Measurements from ENCODE around the gene KHK.

Gene KHK

DNA sequence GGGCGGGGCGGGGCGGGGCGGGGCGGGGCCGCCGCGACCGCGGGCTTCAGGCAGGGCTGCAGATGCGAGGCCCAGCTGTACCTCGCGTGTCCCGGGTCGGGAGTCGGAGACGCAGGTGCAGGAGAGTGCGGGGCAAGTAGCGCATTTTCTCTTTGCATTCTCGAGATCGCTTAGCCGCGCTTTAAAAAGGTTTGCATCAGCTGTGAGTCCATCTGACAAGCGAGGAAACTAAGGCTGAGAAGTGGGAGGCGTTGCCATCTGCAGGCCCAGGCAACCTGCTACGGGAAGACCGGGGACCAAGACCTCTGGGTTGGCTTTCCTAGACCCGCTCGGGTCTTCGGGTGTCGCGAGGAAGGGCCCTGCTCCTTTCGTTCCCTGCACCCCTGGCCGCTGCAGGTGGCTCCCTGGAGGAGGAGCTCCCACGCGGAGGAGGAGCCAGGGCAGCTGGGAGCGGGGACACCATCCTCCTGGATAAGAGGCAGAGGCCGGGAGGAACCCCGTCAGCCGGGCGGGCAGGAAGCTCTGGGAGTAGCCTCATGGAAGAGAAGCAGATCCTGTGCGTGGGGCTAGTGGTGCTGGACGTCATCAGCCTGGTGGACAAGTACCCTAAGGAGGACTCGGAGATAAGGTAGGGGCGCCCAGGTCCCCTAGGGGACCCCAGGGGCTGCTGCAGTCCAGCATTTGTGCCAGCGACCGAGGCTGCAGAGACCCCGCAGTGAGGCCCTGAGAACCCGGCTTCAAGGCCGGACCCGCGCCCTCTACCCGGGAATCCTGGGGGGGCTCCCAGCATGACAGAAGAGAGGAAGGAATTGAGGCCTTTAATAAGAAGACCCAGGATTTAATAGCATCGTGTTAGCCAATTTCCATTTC lies at the start of gene KHK:
TSS of gene KHK (plus strand) at position 49 of the 870 bp plus-strand sequence. CDS start at position 537, 488 bp downstream.
- DNase-seq (ENCODE audit: low spot score), result no peak

DNA sequence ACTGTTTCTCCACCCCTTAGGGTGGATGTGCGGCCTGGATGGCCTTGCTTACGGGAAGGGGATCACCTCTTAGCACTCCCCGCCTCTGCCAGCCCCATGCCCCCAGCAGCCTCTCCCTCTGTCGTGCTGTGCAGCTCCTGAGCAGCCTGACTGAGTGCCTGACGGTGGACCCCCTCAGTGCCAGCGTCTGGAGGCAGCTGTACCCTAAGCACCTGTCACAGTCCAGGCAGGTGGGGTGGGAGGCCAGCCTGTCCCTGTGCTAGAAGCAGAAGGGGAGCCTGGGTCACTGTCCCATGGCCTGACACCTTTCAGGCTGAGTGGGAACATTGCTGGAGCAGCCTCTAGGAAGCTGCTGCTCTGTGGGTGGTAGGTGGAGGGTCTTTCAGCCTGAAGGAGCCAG lies 48.6 kb upstream of the KHK start:
- DNase-seq (ENCODE audit: low spot score), result no peak

DNA sequence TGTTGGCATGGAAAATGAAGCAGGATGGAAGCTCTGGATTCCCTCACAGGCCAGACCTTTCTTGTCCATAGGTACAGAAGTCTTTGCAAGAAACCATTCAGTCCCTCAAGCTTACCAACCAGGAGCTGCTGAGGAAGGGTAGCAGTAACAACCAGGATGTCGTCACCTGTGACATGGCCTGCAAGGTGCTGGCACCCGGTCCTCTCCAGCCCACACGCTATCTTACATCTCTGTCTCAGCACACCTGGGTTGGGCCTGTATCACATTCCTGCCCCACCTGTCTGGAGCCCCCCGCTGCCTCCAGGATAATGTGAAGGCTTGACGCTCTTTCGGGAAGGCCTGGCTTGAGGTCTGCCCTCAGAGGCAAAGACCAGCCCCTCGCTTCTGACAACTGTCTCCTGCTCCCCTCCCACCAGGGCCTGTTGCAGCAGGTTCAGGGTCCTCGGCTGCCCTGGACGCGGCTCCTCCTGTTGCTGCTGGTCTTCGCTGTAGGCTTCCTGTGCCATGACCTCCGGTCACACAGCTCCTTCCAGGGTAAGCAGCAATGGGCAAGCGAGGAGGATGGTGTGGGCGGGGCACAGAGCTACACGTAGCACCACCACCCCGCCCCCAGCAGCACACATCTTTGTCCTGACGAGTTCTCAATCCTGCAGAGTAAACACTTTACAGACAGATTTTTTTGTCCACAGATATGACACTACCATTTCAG lies 47.8 kb upstream of the KHK start:
- DNase-seq (ENCODE audit: low spot score), result no peak

DNA sequence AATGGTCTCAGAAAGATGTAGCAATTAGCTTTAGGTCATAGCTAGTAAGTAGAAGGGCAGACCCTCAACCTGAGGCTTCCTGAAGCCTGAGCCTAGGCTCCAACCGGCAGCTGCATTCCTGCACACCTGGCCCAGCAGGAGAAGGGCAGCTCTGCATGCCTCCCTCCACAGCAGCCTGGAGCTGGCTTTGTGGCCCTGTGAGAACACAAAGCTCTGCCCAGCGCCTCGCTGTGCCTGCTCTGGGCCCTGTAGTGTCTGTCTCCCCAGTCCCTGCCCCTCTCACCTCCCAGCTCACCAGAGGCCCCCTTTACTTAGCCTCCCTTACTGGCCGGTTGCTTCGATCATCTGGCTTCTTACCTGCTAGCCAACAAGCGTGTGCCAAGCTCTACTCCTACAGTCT lies 47.1 kb upstream of the KHK start:
- DNase-seq (ENCODE audit: low spot score), result no peak

DNA sequence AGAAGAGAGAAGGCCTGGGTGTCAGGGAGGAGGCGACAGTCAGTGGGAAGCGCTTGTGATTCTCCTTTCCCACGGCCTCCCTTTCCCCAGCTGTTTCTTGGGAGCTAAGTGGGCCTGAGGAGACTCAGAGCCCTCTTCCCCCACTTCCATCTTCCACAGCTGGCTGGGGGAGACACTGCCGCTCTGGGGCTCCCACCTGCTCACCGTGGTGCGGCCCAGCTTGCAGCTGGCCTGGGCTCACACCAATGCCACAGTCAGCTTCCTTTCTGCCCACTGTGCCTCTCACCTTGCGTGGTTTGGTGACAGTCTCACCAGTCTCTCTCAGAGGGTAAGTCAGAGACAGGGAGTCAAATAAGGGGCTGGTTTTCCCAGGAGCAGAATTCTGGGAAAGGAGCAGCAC lies 46.7 kb upstream of the KHK start:
- DNase-seq (ENCODE audit: low spot score), result no peak

DNA sequence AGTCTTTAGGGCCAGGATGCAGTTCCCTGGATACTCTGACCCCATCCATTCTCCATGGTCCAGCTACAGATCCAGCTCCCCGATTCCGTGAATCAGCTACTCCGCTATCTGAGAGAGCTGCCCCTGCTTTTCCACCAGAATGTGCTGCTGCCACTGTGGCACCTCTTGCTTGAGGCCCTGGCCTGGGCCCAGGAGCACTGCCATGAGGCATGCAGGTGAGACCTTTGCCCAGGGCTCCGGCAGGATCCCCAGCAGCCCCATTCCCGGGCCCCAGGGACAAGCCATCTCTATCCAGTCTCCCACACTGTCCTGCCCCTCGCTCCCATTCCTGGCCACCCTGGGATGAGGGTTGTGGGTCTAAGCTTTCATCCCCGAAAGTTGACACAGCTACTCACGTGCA lies 46.3 kb upstream of the KHK start:
- no peak for DNase-seq (ENCODE audit: low spot score)

DNA sequence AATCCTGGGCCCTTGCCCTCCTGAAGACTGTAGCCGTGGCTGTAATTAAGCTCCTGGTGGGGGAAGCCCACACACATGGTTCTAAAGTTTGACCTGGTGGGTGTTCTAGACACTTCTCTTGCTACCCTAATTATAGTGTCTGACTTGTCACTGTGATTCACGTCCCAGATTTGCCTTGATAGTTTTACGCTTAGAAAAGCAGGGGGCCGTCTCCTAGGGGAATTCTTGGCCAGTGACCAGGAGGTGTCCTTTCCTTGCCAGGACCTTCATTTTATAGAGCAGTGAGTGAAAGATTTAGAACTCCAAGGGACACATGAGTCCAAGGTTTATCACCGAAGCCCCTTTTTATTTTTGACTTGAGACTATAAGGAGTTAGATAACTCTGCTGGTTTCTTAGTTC lies 44.8 kb upstream of the KHK start:
- DNase-seq (ENCODE audit: low spot score), result no peak

DNA sequence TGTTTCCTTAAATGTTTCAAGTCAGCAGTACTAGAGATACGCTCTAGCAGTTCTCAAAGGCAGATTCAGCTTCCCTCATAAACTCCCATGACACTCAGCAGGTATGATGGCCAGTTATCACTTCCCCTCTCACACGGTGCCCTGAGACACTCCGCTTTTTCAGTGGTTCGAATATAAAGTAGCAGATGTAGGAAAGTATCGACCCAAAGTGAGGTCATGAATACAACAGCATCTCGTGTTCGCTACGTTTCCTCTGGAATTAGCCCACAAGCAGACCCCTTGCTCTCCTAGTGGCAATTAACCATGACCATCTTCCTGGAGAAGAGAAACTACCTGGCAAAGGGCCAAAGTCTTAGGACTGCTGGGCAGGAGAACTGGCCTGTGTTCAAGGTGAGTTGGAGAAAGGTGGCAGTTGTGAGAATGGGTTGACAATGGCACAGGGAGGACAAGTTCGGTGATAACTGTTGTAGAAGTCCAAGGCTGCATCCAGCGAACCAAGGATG lies 44.4 kb upstream of the KHK start:
- DNase-seq (ENCODE audit: low spot score), result no peak

DNA sequence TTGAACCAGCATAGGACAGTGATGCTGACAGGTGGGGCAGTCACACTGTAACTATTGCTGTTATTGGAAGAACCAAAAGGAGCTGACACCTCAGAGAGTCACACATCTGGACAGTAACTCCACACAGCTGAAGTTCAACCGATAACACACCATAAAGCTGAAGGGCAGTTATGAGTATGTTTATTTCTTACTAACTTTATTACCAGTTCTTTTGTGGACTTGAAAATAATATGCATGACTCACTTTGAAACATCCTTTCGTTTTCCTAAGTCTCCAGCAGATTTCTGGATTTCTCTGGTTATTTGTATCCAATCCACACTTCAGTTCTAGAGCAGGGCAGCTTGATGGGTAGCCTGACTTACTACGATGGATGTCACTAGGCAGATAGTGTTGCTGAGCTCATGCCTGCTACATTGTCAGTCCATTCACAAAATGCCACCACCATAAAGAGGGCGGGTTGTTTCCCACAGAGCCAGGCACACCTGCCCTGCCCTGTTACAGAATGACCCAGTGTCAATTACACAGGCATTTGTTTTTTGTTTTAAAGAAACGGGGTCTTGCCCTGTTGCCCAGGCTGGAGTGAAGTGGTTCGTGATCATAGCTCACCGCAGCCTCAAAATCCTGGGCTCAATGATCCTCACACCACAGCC lies 43.5 kb upstream of the KHK start:
- DNase-seq (ENCODE audit: low spot score), result no peak

DNA sequence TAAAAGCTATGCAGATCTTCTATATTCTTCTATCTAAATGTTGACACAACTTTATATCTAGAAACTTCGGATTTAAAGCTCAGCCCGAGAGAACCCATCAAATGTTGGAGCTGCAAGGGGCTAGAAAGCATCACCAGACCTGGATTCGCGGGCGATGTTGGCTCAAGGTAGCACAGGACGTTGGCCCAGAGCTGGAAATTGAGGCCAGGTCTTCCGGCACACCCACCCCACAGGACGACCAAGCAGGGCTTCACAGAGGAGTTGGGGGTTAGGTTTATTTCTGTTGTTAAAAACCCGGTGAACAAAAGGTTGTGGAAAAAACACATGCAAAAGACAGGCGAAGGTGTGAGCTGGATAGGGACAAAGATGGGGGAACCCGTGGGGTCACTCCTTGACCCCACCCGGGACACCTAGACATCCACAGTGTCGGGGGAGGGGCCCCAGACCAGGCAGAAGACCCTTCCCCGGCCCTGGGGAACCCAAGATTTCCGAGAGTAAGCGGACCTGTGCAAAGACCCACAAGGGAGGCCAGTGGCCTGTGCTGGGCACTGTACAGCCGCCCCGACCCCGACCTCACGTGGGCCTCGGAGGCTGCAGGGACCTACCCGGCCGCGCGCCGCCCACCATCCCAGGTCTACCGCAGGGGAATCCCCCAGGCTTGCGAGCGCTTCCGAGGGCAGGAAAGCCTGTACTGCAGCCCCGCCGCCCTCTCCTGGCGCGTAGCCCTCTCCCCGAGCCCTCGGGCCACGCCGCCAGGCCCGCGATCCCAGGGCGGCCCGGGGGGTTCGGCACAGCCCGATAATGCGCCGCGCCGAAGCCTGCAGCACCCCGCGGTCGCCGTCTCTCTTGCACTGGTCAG lies 36.9 kb upstream of the KHK start:
- peak; percentile 18 for DNase-seq (ENCODE audit: low spot score)

DNA sequence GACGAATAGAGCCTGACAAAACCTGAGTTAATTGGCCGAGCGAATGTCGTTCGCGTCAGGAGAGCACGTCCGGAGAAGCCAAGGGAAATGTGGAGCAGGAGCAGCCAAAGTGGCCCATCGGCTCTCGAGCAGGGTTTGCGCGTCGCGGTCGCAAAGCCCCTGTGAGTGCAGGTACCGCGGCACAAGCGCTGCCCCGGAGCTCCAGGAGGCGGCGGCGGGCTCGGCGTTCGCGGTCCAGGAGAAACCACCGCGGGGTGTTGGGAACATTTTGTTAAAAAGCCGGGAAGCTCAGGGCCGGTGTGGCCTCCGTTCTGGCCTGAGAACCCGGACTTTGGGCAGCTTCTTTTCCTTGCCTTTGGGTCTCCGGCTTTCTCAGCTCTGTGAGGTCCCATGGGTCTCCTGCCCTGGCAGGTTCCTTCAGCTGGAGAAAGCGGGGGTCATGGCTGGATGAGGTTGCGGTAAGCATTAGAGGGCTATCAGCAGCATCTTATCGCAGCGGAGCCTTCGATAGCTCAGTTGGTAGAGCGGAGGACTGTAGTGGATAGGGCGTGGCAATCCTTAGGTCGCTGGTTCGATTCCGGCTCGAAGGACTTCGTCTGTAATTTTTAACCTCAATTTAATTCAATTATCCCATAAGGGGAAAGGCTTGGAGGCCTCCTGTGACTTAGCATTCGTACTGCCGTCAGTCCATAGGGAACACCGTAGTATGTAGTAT lies 36.1 kb upstream of the KHK start:
- DNase-seq (ENCODE audit: low spot score), result peak; percentile 96

DNA sequence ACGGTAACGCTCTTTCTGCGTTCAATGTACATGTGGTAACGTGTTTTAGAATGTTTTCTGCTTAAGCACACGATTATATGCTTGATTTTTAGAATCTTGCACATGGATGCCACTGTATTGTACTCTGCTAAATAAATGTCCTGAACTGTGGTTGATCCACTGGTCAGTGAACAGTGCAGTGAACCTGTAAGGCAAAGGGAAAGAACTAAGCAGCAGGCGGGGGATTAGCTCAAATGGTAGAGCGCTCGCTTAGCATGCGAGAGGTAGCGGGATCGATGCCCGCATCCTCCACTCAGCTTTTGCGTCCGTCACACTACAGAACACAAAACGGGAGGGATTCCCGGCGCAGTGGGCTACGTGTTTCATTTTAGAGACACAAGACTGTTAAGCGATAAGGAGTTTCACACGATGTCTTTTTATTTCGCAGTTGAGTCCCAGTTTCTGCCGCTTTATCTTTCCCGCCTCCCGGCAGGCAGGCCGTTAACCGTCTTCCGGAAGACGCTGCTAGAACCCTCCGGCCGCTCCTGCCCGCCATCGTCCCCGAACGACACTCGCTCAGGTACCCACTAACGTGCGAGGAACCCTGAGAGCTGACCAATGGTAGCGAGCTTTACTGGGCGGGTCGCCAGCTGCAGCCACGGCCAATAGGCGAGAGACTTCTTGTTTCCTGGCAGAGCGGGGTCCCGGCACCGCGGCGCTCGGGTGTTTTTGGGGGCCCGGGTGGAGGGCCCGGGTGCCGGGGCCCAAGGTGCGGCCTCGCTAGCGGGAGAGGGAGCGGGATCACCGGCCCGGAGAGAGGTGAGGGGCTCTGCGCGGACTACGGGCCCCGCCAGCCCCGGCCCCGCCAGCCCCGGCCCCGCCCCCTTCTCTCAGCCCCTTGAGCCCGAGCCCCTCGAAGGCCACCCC lies 35.3 kb upstream of the KHK start, which contains the start of gene AGBL5:
TSS of gene AGBL5 (plus strand) at position 673 of the 906 bp plus-strand sequence. CDS start 1,291 bp downstream, outside the sequence.
- DNase-seq (ENCODE audit: low spot score), result peak; percentile 89

DNA sequence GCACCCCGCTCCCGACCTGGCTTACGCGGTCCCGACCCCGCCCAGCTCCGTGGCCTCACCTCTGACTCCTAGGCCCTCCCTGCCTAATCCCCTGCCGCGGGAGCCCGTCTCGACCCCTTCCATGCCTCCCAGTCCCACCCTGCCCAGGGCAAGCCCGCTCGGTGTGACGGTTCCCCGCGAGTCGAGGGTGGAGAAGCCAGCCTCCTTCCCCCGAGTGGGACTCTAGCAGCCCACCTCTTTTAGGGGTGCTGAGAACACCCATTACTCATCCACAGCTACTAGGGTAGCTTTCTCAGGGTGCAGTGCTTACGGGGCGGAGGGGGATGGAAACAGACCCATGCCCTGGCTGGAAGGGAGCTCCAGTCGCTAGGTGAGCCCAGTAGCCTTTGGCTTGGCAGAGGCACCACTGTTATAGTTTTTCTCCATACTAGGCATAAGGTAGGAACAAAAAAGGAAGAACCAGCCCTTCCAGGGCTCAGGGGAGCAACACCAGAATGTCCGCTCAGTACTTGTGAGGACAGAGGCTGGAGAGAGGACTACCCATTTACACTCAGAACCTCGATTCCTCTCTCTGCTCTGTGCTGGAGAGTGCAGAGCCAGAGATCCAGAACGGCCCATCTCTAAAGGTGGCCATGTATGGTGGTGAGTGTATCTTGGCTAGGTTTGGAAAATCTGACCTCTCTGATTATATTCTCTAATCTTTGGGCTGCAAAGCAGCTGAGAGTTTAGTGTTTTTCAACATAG lies 34.5 kb upstream of the KHK start:
- DNase-seq (ENCODE audit: low spot score), result no peak

DNA sequence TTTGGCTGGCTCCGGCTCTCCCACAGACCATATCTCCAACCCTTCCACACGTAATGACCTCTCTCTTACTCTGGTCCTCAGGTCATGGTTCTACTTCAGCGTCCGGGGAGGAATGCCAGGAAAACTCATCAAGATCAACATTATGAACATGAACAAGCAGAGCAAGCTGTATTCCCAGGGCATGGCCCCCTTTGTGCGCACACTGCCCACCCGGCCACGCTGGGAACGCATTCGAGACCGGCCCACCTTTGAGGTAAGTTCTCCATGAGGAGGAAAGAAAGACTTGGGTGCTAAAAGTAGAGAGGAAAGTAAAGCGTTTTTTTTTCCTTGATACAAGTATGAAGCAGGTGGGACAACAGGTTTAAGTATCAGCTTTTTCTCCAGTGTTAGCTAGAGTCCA lies 33.3 kb upstream of the KHK start:
- no peak for DNase-seq (ENCODE audit: low spot score)

DNA sequence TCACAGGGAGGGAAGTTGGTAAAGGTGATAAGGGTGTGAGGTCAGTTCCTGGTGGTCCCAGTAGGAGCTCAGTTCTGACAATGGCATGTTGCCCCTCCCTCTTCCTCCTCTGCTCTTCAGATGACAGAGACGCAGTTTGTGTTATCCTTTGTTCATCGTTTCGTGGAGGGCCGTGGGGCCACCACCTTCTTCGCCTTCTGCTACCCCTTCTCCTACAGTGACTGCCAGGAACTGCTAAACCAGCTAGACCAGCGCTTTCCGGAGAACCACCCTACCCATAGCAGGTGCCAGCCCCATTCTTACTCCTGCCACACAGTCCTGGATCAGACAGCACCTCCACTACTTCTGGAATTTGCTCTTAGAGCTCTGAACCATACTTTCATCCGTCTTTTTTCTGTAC lies 32.8 kb upstream of the KHK start:
- DNase-seq (ENCODE audit: low spot score), result no peak

DNA sequence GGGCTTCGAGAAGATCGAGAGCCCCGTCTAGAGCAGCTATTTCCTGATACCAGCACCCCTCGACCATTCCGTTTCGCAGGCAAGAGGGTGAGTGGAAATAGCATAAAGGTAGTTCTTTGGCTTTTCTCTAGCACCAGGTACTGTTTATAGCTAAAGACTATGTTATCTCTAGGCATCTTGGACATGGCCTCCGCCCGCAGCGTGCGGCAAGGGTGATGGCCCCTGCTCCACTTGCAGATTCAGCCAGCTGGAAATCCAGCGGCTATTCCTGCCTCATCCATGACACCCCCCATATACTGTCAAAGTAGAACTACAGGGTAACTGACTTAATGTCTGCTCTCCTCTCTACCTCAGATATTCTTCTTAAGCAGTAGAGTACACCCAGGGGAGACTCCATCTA lies 31.9 kb upstream of the KHK start:
- no peak for DNase-seq (ENCODE audit: low spot score)

DNA sequence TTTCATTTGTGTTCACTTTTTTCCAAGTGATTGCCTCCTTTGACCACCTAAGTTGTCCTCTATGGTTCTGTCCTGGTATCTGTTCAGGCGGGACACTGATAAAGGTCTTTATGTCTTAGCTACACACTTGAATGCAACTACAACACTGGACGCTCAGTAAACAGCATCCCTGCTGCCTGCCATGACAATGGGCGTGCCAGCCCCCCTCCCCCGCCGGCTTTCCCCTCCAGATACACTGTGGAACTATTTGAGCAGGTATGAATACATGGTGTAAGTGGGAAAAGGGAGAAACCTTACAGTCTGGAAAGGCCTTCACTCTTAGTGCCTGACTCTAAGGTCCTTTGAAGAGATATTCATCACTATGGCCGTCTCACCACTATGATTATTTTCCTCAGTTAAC lies 29.4 kb upstream of the KHK start:
- DNase-seq (ENCODE audit: low spot score), result no peak

DNA sequence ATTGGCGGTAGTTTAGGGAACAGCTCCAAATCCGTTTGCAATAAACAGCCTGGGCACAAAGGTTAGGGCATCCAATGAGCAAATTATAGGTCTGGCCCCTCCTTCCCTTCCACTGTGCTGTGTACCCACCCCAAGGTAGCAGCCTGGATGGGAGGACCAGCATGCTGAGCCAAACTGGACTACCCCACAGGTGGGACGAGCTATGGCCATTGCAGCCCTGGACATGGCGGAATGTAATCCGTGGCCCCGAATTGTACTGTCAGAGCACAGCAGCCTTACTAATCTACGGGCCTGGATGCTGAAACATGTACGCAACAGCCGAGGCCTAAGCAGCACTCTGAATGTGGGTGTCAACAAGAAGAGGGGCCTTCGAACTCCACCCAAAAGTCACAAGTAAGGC lies 28.4 kb upstream of the KHK start:
- DNase-seq (ENCODE audit: low spot score), result no peak

DNA sequence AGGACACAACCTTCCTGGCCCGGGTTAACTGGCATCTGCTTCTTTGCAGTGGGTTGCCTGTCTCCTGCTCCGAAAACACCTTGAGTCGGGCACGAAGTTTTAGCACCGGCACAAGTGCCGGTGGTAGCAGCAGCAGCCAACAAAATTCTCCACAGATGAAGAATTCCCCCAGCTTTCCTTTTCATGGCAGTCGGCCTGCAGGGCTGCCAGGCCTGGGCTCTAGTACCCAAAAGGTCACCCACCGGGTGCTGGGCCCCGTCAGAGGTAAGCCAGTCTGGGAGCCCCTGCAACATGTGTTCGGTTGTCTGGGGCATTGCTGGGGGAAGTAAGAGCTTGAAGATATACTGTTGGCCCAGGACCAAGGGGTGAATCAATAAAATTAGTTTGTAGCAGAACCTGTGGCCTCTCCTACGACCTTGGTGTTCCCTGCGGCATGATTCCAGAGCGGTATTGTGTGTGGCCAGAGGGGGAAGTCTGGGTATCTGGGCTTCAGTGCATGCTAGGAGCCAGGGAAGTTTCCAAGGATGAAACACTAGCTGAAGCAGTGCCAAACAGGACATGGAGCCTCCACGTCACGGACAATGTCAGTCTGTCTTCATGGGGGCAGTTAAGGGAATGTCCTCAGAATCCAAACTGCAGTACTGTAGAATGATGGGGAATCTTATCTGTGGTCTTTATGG lies 27.3 kb upstream of the KHK start:
- no peak for DNase-seq (ENCODE audit: low spot score)

Measured in globus pallidus (tissue), 1 donor.